ENCODE results near the gene PBOV1. TPM values are rescaled to one million over a fixed set of nuclear protein-coding genes. Genes with fewer than 3 reads are reported as not detected.
A peak's percentile ranks its signal among the peaks of the same experiment; 100 is the strongest.

Gene PBOV1
- total and polyA plus RNA-seq, 2 experiments from 2014 or later = not detected

DNA sequence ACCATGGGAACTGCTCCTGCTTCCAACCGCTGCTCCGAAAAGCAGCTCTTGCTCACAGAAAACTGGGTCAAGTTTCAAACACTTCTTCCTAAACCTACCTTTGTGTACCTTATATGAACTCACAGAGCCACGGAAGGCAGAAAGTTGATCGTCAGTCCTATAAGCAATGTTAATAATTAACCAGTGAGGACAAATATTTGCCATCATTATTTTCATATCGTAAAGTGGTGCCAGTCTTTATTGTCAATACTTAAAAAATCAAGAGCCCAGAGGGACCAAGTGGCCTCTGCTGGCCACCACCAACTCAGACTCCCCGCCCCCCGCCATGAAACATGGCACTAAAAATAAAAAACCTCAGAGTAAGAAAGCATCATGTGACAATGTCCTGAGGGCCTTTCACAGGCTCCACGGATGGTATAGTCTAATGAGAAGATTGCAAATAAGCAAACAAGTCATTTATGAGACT is 9.1 kb upstream of the PBOV1 start:
- Histone ChIP-seq H3K4me3 (no peak overlapping the region), H3K9me3 (ENCODE audit: low read depth) (no peaks in the 10 kb centered on the region), H3K27me3 (no peaks in the 10 kb centered on the region), H3K27ac (no peak overlapping the region), H3K4me1 (ENCODE audit: low read depth) (peaks cover 30% of the 10 kb centered on the region), H3K36me3 (no peaks in the 10 kb centered on the region)
- no peak for TF ChIP-seq CTCF (IDR thresholded peaks at IDR 0.05; ENCODE audit: low read depth, low read length)
- DNase-seq (ENCODE audit: low read depth in 1 of 2, low spot score in 1 of 2) = no peak

DNA sequence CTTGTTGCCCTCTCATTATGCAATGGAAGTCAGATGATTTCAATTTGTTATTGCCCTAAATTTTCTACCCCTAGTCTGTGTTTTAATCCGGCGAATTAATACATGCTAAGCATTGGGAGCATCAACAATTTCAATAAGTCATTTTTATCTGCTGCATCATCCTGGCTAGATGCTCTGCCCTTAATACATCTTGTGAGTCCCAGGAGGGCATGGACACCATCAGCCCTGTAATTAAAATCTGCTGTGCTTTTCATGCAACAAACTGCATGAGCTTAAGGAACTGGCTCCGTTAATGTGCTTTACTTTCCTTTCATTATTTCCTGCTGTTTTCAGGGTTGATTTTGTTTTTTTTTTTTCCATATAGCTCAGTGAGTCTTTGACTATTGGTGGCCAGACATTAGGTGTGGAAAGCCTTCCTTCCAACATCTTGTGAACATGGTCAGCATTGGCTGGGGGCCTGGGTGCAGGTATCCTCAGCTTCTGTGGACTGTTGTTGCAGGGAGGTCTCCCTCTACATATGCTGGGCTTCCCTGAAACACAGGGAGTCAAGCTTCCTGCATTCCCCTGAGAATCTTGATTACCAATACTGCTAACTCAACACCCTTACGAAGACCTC is 8.5 kb upstream of the PBOV1 start:
- TF ChIP-seq CTCF (IDR thresholded peaks at IDR 0.05; ENCODE audit: low read depth, low read length) = no peak
- no peak overlapping the region for H3K27ac ChIP-seq
- DNase-seq (ENCODE audit: low read depth in 1 of 2, low spot score in 1 of 2) = no peak
- peaks cover 30% of the 10 kb centered on the region for H3K4me1 ChIP-seq (ENCODE audit: low read depth)
- H3K27me3 ChIP-seq = no peaks in the 10 kb centered on the region
- H3K4me3 ChIP-seq = no peak overlapping the region
- no peaks in the 10 kb centered on the region for H3K9me3 ChIP-seq (ENCODE audit: low read depth)
- no peaks in the 10 kb centered on the region for H3K36me3 ChIP-seq

GRCh38 chr6:138225953-138226352 is 7.7 kb upstream of the PBOV1 start:
- no peaks in the 10 kb centered on the region for H3K9me3 ChIP-seq (ENCODE audit: low read depth)
- H3K27ac ChIP-seq = no peak overlapping the region
- H3K4me3 ChIP-seq = no peak overlapping the region
- no peaks in the 10 kb centered on the region for H3K36me3 ChIP-seq
- no peak for TF ChIP-seq CTCF (IDR thresholded peaks at IDR 0.05; ENCODE audit: low read depth, low read length)
- peaks cover 24% of the 10 kb centered on the region for H3K4me1 ChIP-seq (ENCODE audit: low read depth)
- DNase-seq (ENCODE audit: low read depth in 1 of 2, low spot score in 1 of 2) = no peak
- no peaks in the 10 kb centered on the region for H3K27me3 ChIP-seq

- TF ChIP-seq CTCF (IDR thresholded peaks at IDR 0.05; ENCODE audit: low read depth, low read length) = no peak
- Histone ChIP-seq H3K4me1 (ENCODE audit: low read depth) (no peaks in the 10 kb centered on the region), H3K4me3 (no peak overlapping the region), H3K36me3 (no peaks in the 10 kb centered on the region), H3K9me3 (ENCODE audit: low read depth) (no peaks in the 10 kb centered on the region), H3K27ac (no peak overlapping the region), H3K27me3 (no peaks in the 10 kb centered on the region)
- DNase-seq (ENCODE audit: low read depth in 1 of 2, low spot score in 1 of 2) = peak in 1 of 2 donors; percentile 23
Measured at GRCh38 chr6:138222901-138223546, 4.7 kb upstream of the PBOV1 start.

- no peaks in the 10 kb centered on the region for H3K9me3 ChIP-seq (ENCODE audit: low read depth)
- H3K36me3 ChIP-seq = no peaks in the 10 kb centered on the region
- TF ChIP-seq CTCF (IDR thresholded peaks at IDR 0.05; ENCODE audit: low read depth, low read length) = no peak
- no peak overlapping the region for H3K4me3 ChIP-seq
- no peak overlapping the region for H3K27ac ChIP-seq
- DNase-seq (ENCODE audit: low read depth in 1 of 2, low spot score in 1 of 2) = no peak
- H3K4me1 ChIP-seq (ENCODE audit: low read depth) = no peaks in the 10 kb centered on the region
- H3K27me3 ChIP-seq = peaks cover 5% of the 10 kb centered on the region
Measured at GRCh38 chr6:138219901-138220300, 1.6 kb upstream of the PBOV1 start.

Measured in cardiac muscle cell (in vitro differentiated cells and primary cell).